Uterus (tissue), 4 donors: ENCODE results near the gene PRSS53. TPM values are rescaled to one million over a fixed set of nuclear protein-coding genes. Genes with fewer than 3 reads are reported as not detected.

Experiments used
- DNase-seq, 2 donors: peaks; one replicate each; pipeline ENCODE4 v3.0.0-alpha.2; 2019 to 2020
- H3K27ac ChIP-seq, 2 donors: fragments of 200-600 bp; sonication (generic); 1 replicate in 1 of 2; 2 replicates in 1 of 2; pipeline ENCODE4 v1.5.1; 2016 to 2018
- H3K27me3 ChIP-seq, 2 donors: fragments of 200-600 bp; sonication (generic); one replicate each; pipeline ENCODE4 v1.5.1; 2018 to 2019; ENCODE audit warnings: control low read depth in 1 of 2
- H3K36me3 ChIP-seq, 2 donors: fragments of 200-600 bp; sonication (generic); one replicate each; pipeline ENCODE4 v1.5.1; 2019; ENCODE audit warnings: control low read depth in 1 of 2
- H3K4me1 ChIP-seq, 2 donors: fragments of 200-600 bp; sonication (generic); one replicate each; pipeline ENCODE4 v1.5.1; 2018 to 2019; ENCODE audit warnings: control low read depth in 1 of 2
- H3K4me3 ChIP-seq, 2 donors: fragments of 200-600 bp; sonication (generic); 1 replicate in 1 of 2; 2 replicates in 1 of 2; pipeline ENCODE4 v1.5.1; 2018 to 2019; ENCODE audit warnings: mild to moderate bottlenecking in 1 of 2
- H3K9me3 ChIP-seq, 2 donors: fragments of 200-600 bp; sonication (generic); one replicate each; pipeline ENCODE4 v1.5.1; 2019; ENCODE audit warnings: control low read depth in 1 of 2
- POLR2A ChIP-seq, 2 donors: fragments of 450-650 bp; IDR thresholded peaks; one replicate each; pipeline ENCODE4 v1.6.1; 2016; ENCODE audit warnings: antibody characterized with exemption in 2 of 2, mild to moderate bottlenecking in 1 of 2, moderate library complexity in 1 of 2
- intact Hi-C: fragments of 100-400 bp; cut with DNase I; formaldehyde crosslinking; loops from one replicate; pipeline ENCODE4 v1.15.1; 2023; ENCODE audit warnings: low total_unique reads
- total RNA-seq, 4 donors: library from RNA; depleted of rRNA in 3 of 4; stranded (reverse); fragments of >200 nt in 3 of 4; gene quantifications; one replicate each; pipeline versions ENCODE4 v1.1.0 to v1.2.4, GENCODE V29; 2014 to 2023
- TF ChIP-seq, protein P1 (sequence below), 4 experiments: fragments of 200-600 bp in 2 of 4; fragments of 450-650 bp in 2 of 4; sonication (generic) in 2 of 4; IDR thresholded peaks; one replicate each; pipeline ENCODE4 v1.5.1; 2016 to 2019; ENCODE audit warnings: antibody characterized with exemption in 4 of 4, mild to moderate bottlenecking in 2 of 4, moderate library complexity in 1 of 4
- donor health status: DM: yes; HTN: yes; CAD: no.

The PRSS53 gene
- total RNA-seq, 4 donors from 2014 or later = under 0.01 to 5.5 (median 2.4) TPM; not detected in 1

DNA sequence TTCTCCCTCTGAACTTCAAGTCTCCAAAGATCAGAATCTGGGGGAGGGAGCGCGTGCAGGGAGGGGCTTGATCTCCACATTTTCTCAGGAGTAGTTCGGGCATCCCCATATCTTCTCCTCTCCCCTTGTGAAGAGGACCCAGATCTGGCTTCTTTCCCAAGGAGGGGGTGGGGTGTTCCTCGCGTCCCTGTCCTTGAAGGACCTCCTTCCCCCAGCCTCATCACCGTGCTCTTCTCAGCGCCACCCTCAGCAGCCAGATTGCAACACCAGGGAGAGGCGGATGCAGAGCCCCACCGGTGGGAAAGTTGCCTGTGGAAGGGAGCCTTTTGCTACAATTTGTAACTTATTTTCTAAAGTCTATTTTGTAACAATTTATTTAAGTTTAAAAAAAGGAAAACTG is 5.7 kb downstream of the PRSS53 start:
- Histone ChIP-seq H3K36me3 (no peaks in the 10 kb centered on the region), H3K27ac (no peak overlapping the region), H3K27me3 (no peaks in the 10 kb centered on the region), H3K9me3 (no peaks in the 10 kb centered on the region), H3K4me3 (no peak overlapping the region), H3K4me1 (no peaks in the 10 kb centered on the region)
- intact Hi-C loops = no loop called here
- DNase-seq = no peak
- TF ChIP-seq, protein P1, sequence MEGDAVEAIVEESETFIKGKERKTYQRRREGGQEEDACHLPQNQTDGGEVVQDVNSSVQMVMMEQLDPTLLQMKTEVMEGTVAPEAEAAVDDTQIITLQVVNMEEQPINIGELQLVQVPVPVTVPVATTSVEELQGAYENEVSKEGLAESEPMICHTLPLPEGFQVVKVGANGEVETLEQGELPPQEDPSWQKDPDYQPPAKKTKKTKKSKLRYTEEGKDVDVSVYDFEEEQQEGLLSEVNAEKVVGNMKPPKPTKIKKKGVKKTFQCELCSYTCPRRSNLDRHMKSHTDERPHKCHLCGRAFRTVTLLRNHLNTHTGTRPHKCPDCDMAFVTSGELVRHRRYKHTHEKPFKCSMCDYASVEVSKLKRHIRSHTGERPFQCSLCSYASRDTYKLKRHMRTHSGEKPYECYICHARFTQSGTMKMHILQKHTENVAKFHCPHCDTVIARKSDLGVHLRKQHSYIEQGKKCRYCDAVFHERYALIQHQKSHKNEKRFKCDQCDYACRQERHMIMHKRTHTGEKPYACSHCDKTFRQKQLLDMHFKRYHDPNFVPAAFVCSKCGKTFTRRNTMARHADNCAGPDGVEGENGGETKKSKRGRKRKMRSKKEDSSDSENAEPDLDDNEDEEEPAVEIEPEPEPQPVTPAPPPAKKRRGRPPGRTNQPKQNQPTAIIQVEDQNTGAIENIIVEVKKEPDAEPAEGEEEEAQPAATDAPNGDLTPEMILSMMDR (IDR thresholded peaks at IDR 0.05) = no peak
- no peak for TF ChIP-seq POLR2A (IDR thresholded peaks at IDR 0.05)

DNA sequence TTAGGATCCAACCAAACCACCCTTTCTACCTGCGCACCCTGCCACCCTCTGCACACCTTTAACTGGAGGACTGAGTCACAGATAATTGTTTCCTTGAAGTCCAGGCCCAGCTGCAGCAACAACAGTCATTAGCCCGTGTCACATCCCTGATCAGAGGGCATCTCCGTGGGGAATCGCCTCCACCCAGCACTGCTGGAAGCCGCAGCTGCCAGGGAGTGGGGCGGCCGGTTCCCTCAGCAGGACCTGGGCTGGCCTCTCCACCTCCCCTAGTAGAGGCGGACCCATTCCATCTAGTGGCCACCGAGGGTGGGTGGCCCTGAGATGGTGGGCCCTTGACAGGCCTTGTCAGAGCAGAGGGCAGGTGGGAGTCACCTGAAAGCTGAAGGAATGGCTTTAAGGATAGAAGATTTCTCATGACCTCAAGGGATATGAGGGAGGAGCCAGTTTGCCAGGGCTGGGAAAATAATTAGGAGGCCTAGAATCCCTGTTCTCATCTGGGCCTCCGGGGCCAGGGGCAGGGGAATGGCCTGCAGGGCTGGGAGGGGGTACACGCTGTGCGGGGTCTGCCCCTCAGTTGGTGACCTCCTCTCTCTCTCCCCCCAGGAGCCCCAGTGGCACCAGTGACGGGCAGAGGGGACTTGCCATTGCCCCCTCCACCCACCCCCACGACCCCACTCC is 6.2 kb downstream of the PRSS53 start:
- TF ChIP-seq, protein P1 (IDR thresholded peaks at IDR 0.05) = no peak
- TF ChIP-seq POLR2A (IDR thresholded peaks at IDR 0.05) = no peak
- H3K27ac ChIP-seq = no peak overlapping the region
- no peaks in the 10 kb centered on the region for H3K4me1 ChIP-seq
- no peaks in the 10 kb centered on the region for H3K9me3 ChIP-seq
- no peaks in the 10 kb centered on the region for H3K36me3 ChIP-seq
- H3K4me3 ChIP-seq = no peak overlapping the region
- DNase-seq = no peak
- intact Hi-C loops = no loop called here
- no peaks in the 10 kb centered on the region for H3K27me3 ChIP-seq

DNA sequence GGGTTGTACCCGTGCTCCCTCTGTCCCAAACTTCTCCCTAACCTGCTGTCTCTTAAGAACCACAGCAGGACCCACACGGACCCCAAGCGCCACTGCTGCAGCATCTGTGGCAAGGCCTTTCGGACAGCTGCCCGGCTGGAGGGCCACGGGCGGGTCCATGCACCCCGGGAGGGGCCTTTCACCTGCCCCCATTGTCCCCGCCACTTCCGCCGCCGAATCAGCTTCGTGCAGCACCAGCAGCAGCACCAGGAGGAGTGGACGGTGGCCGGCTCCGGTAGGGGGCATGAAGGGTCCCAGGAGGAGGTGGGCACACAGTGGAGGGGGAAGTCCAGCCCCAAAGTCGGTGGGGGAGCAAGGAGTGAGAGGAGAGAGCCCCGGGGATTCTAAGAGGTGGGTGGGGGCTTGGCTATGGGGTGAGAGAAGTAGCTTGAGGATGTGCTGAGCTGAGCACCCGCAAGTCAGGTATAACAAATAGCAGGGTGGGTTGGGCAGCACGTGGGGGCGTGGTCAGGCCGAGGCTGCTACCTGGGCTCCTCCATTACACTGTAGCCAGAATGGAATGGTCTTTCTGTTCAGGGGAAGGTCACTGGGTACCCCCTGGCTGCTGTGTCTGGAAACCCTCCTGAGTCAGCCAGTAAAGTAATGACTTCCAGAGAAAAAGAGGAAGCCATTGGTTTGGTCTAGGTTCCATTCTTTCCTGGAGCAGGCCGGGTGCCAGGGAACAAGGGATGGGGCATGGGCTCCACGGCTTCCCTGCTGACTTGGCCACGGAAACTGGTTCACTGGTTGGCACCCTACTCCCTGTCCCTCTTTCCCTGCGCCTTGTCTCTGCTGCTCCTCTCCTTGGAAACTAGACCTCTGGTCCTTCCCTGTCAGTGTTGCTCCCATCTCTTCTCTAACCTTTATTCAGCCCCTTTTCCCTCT is 7.1 kb downstream of the PRSS53 start:
- no peak for DNase-seq
- H3K27me3 ChIP-seq = no peaks in the 10 kb centered on the region
- H3K36me3 ChIP-seq = no peaks in the 10 kb centered on the region
- intact Hi-C loops = no loop called here
- TF ChIP-seq, protein P1 (IDR thresholded peaks at IDR 0.05) = no peak
- no peak for TF ChIP-seq POLR2A (IDR thresholded peaks at IDR 0.05)
- no peak overlapping the region for H3K27ac ChIP-seq
- H3K4me3 ChIP-seq = no peak overlapping the region
- no peaks in the 10 kb centered on the region for H3K4me1 ChIP-seq
- no peaks in the 10 kb centered on the region for H3K9me3 ChIP-seq

DNA sequence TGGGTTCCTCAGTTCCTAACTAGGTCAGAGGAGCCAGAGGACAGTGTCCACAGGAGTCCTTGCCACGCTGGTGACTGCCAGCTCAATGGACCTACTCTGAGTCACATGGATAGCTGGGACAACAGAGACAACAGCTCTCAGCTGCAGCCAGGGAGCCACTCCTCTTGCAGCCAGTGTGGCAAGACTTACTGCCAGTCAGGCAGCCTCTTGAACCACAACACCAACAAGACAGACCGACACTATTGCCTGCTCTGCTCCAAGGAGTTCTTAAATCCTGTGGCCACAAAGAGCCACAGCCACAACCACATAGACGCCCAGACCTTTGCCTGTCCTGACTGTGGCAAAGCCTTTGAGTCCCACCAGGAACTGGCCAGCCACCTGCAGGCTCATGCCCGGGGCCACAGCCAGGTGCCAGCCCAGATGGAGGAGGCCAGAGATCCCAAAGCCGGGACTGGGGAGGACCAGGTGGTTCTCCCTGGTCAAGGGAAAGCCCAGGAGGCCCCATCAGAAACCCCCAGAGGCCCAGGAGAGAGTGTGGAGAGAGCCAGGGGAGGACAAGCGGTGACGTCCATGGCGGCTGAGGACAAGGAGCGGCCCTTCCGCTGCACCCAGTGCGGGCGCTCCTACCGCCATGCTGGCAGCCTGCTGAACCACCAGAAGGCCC is 7.9 kb downstream of the PRSS53 start:
- no peaks in the 10 kb centered on the region for H3K36me3 ChIP-seq
- intact Hi-C loops = no loop called here
- H3K9me3 ChIP-seq = no peaks in the 10 kb centered on the region

More for the DNA sequence above, 7.9 kb downstream of the PRSS53 start:
- H3K27me3 ChIP-seq = no peaks in the 10 kb centered on the region
- DNase-seq = no peak
- H3K4me3 ChIP-seq = no peak overlapping the region
- H3K27ac ChIP-seq = no peak overlapping the region
- TF ChIP-seq, protein P1 (IDR thresholded peaks at IDR 0.05) = no peak
- no peak for TF ChIP-seq POLR2A (IDR thresholded peaks at IDR 0.05)
- no peaks in the 10 kb centered on the region for H3K4me1 ChIP-seq
